Stimulated activated CD4-positive, alpha-beta T cell treated with anti-CD3 and anti-CD28 coated beads, Interleukin-1b, Interleukin-23, amount 100 ng/mL, for 4 hours (primary cell): Measurements from ENCODE around the gene FUCA2.
A peak's percentile ranks its signal among the peaks of the same experiment; 100 is the strongest.
"Not testable (repeated sequence)": the region's sequence is repeated elsewhere in the genome, so short reads cannot be mapped to it uniquely, and the experiment has no call there.

Experiments
- DNase-seq, 2 donors: peaks; one replicate each; pipeline ENCODE4 v3.0.0-alpha.2; 2020; ENCODE audit warnings: low read depth in 2 of 2

Gene FUCA2

GRCh38 chr6:143536461-143536865 is 24.9 kb upstream of the FUCA2 start:
- peak in 1 of 2 donors; percentile 35 for DNase-seq

- DNase-seq: no peak
These were observed 23.7 kb upstream of the FUCA2 start for GRCh38 chr6:143535189-143535614.

DNA sequence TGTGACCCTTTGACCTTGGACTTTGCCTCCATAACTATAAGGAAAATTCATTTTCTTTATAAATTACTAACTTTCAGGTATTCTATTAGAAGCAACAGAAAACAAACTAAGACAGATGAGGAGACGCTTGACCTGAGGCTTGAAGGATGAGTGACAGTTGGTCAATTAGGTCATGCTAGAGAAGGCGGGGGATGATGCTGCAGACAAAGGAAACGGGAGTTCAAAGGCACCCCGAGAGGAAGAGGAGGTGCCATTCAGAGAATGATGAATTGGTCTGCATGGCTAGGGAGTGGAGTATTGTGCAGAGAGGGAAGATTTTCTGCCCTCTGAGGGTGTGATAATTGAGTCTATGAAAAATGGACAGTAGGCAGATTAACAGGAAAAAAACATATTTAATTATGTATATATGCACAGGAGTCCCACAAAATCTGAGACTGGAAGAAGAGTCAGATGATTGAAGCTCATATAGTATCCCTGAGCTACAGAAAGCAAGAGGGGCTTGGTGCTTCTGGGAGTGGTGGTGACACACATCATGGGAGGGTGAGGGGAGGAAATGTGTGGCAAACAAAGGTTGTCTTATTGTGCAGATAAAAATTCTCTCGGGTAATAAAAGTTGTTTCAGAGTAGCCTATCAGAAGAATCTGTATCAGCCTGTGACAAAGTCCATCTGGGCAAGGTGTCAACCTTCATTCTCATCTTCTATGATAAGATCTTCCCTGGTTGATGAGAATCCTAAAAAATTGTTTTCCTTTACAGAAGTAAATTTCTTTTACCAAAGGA is 20.4 kb upstream of the FUCA2 start:
- DNase-seq: no peak

DNA sequence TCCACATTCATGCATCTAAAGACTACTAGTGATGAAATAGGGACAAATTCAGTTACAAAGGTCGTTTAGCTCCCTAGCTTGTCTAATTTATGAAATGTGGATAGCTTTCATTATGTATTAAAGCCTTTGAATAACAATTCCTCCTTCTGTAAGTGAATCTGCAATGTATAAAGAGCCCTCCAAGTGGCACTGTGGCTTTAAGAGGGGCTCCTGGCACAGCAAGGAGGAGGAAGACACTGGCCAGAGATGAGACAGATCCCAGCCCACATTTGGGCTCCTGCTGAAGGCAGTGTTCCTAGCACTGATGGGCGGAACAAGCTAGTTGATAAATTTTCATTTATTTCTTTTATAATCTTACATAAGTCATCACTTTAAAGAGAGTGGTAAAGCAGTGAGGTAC is 17.6 kb upstream of the FUCA2 start:
- no peak for DNase-seq

DNA sequence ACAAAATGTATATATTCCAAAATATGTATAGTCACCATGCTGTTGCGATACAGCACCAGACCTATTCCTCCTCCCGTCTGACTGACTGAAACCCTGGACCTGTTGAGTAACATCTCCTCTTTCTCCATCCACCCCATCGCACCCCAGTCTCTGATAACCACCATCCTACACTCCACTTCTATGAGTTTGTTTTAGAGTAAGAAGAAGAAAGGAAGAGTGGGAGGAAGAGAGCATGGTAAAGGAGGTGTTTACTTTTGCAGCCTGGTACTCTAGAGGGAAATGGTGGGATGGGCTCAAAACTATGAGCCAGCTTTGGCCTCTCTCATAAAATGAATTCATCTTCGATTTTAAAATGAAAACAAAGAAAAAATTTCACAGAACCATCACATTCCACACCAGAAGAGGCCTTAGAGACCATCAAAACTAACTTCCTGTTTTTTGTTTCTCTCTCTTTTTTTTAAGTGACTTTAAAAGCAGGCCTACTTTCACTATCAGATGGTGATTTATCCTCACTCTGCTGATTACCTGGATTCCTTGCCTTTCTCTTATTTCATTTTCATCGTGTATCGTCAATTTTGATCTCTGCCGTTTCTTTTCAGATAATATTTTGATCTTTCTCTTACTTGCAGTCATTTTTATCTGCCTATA is 16.8 kb upstream of the FUCA2 start:
- no peak for DNase-seq

DNA sequence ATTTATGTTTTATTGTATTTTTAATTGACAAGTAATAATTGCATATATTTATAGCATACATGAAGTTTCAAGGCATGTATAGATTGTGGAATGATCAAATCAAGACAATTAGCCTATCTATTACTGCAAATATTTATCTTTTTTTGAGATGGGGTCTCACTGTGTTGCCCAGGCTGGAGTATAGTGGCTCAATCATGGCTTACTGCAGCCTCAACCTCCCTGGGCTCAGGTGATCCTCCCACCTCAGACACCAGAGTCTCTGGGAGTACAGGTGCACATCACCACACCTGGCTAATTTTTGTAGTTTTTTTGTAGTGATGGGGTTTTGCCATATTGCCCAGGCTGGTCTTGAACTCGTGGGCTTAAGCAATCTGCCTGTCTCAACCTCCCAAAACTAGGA is 16.2 kb upstream of the FUCA2 start:
- no peak for DNase-seq

DNA sequence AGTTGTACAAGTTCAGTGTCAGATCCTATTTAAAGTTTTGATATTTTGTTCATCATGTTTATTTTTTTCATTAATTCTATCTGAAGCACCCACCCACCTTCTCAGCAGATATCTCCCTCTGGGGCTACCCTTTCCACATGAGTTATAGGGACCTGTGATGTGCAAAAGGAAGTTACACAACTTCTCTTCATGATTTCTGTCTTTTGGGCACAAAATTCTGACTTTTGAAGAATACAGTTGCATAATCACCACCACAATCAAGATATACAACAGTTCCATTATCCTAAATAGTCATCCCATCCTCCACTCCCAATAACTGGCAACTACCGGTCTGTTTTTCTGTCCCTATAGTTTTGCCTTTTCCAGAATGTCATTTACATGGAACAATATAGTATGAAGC is 13.8 kb upstream of the FUCA2 start:
- DNase-seq: no peak

- no peak for DNase-seq
These were observed 10.6 kb upstream of the FUCA2 start for GRCh38 chr6:143522039-143522600.

- DNase-seq: no peak
These were observed 5.9 kb upstream of the FUCA2 start for GRCh38 chr6:143517447-143517773.

- no peak for DNase-seq
These were observed 5.3 kb upstream of the FUCA2 start for GRCh38 chr6:143516690-143517446.

GRCh38 chr6:143515766-143516355 is 4.3 kb upstream of the FUCA2 start:
- no peak for DNase-seq

GRCh38 chr6:143515061-143515760 is 3.7 kb upstream of the FUCA2 start:
- no peak for DNase-seq

GRCh38 chr6:143513410-143513809 is 1.9 kb upstream of the FUCA2 start:
- DNase-seq: no peak

GRCh38 chr6:143510326-143510725 is 1.2 kb downstream of the FUCA2 start:
- not testable (repeated sequence) for DNase-seq

DNA sequence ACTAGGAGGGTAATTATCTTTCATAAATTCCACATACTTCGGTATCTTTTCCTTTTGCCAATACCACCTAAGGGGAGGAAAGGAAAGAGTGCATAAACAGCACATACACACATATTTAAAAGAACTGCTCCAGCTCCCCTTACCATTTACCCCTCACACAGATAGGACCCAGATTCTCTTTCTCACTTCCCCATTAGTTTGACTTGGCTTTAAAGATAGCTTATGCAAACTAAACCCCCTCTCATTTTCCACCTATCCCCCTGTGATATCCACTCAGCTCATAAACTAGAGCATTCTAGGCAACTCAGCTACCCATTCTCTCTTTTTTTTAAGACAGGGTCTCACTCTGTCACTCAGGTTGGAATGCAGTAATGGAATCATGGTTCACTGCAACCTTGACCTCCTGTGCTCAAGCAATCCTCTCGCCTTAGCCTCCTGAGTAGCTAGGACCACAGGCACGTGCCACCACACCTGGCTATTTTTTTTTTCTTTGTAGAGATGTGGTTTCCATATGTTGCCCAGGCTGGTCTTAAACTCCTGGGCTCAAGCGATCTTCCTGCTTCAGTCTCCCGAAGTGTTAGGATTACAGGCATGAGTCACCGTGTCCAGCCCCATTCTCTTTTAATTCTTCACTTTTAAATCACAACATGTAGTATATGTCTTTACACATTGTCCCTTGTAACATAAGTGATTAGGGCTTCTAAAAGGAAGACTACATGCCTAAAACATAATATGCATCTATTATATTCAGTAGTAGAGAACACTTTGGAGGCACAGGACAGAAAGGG is 4.0 kb downstream of the FUCA2 start:
- DNase-seq: no peak

- no peak for DNase-seq
These were observed 4.9 kb downstream of the FUCA2 start for GRCh38 chr6:143506620-143507019.

DNA sequence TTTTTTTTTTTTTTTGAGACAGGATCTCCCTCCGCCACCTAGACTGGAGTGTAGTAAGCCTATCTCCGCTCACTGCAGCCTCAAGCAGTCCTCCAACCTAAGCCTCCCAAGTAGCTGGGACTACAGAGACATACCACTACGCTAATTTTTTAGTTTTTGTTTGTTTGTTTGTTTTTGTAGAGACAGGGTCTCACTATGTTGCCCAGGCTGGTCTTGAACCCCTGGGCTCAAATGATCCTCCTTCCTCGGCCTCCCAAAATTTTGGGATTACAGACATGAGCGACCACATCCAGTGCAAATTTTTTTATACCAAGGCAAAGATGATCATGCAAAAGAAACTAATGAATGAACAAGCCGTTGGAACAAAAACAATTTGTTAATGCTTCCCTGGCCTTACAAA is 5.3 kb downstream of the FUCA2 start:
- no peak for DNase-seq

DNA sequence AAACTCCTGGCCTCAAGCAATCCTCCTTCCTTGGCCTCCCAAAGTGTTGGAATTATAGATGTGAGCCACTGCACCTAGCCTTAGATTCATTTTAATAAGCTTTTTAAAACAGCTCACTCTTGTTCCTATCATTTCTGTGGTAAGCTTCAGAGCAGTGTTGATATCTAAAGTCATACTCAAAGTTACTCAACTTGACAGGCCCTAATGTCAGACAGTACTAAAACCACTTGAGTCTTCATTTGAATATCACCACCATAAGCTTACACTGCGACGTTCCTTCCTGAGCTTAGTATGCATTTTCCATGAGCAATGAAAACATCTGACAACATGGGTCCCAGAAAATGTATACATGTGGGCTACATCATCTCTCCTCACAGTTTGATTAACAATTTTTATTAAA is 6.0 kb downstream of the FUCA2 start:
- no peak for DNase-seq

DNA sequence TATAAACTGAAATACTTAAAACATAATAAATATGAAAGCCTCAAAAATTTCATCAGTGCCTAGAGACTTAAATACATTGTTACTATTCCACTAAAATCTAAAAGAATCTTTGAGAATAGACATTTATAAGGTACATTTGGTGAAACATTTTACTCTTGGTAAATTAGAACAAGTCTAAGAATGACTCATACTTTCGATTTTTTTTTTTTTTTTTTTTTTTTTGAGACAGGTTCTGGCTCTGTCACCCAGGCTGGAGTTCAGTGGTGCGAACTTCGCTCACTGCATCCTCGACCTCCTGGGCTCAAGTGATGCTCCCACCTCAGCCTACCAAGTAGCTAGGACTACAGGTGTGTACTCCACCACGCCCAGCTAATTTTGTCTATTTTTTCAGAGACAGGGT is 6.4 kb downstream of the FUCA2 start:
- no peak for DNase-seq

DNA sequence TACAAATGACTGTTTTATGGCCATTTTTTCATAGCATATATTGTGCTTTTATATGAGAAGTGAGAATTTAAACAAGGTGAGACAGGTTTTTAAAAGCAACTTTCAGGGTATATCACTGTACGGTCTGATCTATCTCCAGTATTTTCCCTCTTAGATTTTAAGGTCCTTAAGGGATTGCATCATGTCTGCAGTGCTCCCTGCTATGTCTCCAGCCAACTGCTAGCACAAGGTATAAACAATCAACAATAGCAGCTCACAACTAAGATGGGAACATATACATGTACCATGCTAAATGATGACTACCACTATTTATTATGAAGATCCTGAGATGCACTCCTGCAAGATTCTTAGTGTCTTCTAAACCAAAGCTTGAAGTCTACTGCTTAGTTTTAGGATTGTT is 7.2 kb downstream of the FUCA2 start:
- DNase-seq: no peak

GRCh38 chr6:143501851-143502250 is 9.7 kb downstream of the FUCA2 start:
- DNase-seq: no peak
